Measurements from ENCODE around the gene CRYGB. TPM values are rescaled to one million over a fixed set of nuclear protein-coding genes. Genes with fewer than 3 reads are reported as not detected.
"Not testable (repeated sequence)": the region's sequence is repeated elsewhere in the genome, so short reads cannot be mapped to it uniquely, and the experiment has no call there.

CRYGB gene
- total RNA-seq, 6 experiments from 2014 or later: not detected

DNA sequence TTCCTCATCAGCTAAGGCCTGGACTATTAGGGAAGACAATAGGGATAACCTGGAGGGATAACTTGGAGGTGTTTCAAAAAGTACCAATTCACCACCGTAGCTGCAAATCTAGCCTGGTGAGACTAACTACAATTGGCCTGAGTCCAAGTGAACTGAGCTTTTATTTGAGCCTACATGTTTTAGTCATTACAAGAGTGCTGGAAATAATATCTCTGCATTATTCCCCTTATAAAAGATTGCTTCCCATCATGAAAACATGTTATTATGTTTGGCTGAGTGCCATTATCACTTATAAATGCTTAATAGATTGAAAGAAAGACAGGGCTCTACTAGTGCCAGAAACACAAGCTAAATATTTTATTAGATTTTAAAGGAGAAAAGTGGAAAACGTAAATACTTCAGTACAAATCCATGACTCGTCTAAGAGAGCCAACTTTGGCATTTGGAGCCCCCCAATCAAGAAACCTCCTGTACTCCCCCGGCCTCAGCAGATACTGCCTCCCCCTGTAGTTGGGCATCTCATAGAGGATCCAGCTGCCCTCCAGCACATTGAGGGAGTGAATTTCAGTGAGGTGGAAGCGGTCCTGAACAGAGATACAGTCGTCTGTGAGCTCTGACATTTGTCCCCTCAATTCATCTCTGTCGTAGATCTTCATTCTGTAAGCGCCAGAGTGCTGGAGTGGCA is 3.6 kb downstream of the CRYGB start:
- no peaks in the 10 kb centered on the region for H3K27me3 ChIP-seq
- H3K9me3 ChIP-seq: no peaks in the 10 kb centered on the region
- no peak overlapping the region for H3K4me3 ChIP-seq
- intact Hi-C loops (cut with DNase I): no loop called here
- no peaks in the 10 kb centered on the region for H3K36me3 ChIP-seq
- H3K4me1 ChIP-seq: no peaks in the 10 kb centered on the region
- ATAC-seq: no peak
- WGBS (ENCODE audit: insufficient coverage, low coverage, low lambda C conversion rate, missing lambda C conversion rate): 69% methylated on average over 8 of the region's 8 CpGs
- no peak for DNase-seq
- no peak overlapping the region for H3K27ac ChIP-seq
- TF ChIP-seq, protein P1, sequence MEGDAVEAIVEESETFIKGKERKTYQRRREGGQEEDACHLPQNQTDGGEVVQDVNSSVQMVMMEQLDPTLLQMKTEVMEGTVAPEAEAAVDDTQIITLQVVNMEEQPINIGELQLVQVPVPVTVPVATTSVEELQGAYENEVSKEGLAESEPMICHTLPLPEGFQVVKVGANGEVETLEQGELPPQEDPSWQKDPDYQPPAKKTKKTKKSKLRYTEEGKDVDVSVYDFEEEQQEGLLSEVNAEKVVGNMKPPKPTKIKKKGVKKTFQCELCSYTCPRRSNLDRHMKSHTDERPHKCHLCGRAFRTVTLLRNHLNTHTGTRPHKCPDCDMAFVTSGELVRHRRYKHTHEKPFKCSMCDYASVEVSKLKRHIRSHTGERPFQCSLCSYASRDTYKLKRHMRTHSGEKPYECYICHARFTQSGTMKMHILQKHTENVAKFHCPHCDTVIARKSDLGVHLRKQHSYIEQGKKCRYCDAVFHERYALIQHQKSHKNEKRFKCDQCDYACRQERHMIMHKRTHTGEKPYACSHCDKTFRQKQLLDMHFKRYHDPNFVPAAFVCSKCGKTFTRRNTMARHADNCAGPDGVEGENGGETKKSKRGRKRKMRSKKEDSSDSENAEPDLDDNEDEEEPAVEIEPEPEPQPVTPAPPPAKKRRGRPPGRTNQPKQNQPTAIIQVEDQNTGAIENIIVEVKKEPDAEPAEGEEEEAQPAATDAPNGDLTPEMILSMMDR (IDR thresholded peaks at IDR 0.05): no peak
- no peak for TF ChIP-seq POLR2A (IDR thresholded peaks at IDR 0.05)

DNA sequence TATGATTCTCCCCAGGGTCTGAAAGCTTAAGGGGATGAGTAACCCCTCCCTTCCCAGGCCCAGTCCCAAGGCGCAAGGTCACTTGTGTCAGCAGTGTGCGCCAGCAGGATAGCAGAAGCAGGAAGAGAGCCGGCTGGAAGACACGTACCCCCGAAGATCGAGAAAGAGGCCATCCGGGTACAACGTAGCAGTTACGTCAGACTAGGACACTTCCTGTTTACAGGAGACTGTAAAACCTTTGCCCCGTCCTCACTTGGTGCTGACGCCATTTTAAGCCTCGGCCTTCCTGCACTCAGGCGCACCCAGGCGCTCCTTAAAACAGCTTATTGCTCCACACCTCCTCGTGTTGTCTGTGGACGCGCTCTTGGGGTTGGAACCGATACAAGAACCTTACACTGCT is 6.5 kb downstream of the CRYGB start:
- no peaks in the 10 kb centered on the region for H3K9me3 ChIP-seq
- TF ChIP-seq, protein P1 (IDR thresholded peaks at IDR 0.05): no peak
- no peak for TF ChIP-seq POLR2A (IDR thresholded peaks at IDR 0.05)
- intact Hi-C loops (cut with DNase I): no loop called here
- H3K4me1 ChIP-seq: no peaks in the 10 kb centered on the region
- H3K27me3 ChIP-seq: no peaks in the 10 kb centered on the region
- DNase-seq (no peak), ATAC-seq (no peak)
- H3K4me3 ChIP-seq: no peak overlapping the region
- no peaks in the 10 kb centered on the region for H3K36me3 ChIP-seq
- 80% methylated on average over 8 of the region's 18 CpGs for WGBS (ENCODE audit: insufficient coverage, low coverage, low lambda C conversion rate, missing lambda C conversion rate)
- no peak overlapping the region for H3K27ac ChIP-seq

DNA sequence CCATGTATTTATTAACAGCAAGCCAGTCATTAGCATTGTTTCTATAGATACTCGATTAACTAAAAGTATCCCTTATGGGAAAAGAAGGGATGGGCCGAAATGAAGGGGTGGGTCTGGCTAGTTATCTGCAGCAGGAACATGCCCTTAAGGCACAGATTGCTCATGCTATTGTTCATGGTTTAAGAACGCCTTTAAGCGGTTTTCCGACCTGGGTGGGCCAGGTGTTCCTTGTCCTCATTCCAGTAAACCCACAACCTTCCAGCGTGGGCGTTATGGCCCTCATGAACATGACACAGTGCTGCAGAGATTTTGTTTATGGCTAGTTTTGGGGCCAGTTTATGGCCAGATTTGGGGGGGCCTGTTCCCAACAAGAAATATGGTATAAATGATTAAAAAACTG is 7.6 kb downstream of the CRYGB start:
- H3K9me3 ChIP-seq; H3K27ac ChIP-seq; H3K4me1 ChIP-seq; intact Hi-C loops (cut with DNase I); DNase-seq; ATAC-seq; H3K27me3 ChIP-seq; H3K4me3 ChIP-seq; H3K36me3 ChIP-seq: not testable (repeated sequence)
- WGBS (ENCODE audit: insufficient coverage, low coverage, low lambda C conversion rate, missing lambda C conversion rate): 95% methylated on average over 7 of the region's 7 CpGs

DNA sequence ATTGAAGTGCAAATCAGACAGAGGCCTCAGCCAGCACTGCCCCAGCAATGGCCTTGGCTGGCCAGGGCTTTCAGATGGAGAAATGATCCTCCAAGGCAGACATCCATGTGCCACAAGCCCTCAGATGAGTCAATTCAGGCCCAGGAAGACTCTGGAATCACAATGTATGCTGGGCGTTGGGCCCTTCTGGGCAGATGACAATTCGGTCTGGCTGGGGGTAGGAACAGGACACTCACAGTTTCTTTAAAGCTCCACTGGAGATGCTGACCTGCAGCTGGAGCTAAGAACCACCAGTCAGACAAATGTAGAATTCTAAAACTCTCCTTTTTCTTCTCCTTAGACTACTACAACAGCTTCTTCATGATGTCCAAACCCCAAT is 9.3 kb downstream of the CRYGB start:
- no CpG with 5 or more reads among the region's 2 CpGs for WGBS (ENCODE audit: insufficient coverage, low coverage, low lambda C conversion rate, missing lambda C conversion rate)

DNA sequence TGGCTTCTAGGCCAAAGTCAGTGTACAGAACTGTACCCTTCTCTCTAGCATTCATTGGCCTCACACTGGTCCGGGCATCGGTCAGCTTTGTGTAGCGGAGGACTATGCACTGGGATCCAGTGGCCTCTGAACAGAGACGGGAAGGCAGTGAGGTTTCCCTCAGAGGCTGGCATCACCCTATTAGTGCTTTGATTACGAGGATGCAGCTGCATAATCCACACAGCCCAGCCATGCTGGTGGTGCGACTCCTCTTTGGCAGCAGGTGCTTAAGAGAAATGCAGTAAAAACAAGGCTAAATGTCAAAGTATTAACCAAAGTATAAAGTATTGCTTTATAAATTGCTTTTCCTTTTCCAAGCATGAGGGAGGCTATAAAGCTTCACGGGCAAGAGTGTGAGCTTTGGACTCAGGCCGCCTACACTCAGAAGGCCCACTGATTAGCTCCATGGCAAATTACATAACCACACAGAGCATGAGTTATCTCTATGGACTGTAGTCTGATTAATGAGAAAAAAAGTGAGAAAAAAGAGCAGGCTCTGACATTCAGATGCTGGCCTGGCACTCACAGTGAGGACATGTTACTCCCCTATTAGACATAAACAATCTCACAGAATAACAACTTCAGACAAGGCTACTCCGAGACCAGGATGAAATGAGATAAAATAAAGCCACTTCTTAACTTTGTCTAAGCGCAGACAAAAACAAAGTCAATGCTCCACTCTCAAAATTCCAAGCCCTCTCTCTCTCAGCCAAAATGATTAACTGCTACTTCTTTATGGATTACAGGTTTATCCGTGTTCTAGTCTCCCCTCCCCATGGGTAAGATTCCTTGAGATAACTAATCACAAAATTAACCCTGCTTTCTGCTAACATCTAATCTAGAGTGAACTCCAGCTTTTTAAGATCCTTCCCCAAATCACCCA is 9.9 kb downstream of the CRYGB start:
- WGBS (ENCODE audit: insufficient coverage, low coverage, low lambda C conversion rate, missing lambda C conversion rate): 69% methylated on average over 8 of the region's 11 CpGs
- no peaks in the 10 kb centered on the region for H3K36me3 ChIP-seq
- intact Hi-C loops (cut with DNase I): no loop called here
- no peaks in the 10 kb centered on the region for H3K9me3 ChIP-seq
- TF ChIP-seq, protein P1 (IDR thresholded peaks at IDR 0.05): no peak
- no peak for TF ChIP-seq POLR2A (IDR thresholded peaks at IDR 0.05)
- no peak overlapping the region for H3K4me3 ChIP-seq
- no peaks in the 10 kb centered on the region for H3K27me3 ChIP-seq
- DNase-seq (peak in 1 of 3 donors; percentile 34), ATAC-seq (peak; percentile 79 to 100 (median 95))
- no peaks in the 10 kb centered on the region for H3K4me1 ChIP-seq
- H3K27ac ChIP-seq: no peak overlapping the region

More for the DNA sequence above, 9.3 kb downstream of the CRYGB start:
- Histone ChIP-seq H3K27ac (no peak overlapping the region), H3K36me3 (no peaks in the 10 kb centered on the region), H3K27me3 (no peaks in the 10 kb centered on the region), H3K4me3 (no peak overlapping the region), H3K4me1 (no peaks in the 10 kb centered on the region), H3K9me3 (no peaks in the 10 kb centered on the region)
- DNase-seq: no peak
- no peak for ATAC-seq
- intact Hi-C loops (cut with DNase I): no loop called here
- no peak for TF ChIP-seq POLR2A (IDR thresholded peaks at IDR 0.05)

Measured in right lobe of liver (tissue), 6 donors.